Measurements from ENCODE around the gene OSM.

Gene OSM

DNA sequence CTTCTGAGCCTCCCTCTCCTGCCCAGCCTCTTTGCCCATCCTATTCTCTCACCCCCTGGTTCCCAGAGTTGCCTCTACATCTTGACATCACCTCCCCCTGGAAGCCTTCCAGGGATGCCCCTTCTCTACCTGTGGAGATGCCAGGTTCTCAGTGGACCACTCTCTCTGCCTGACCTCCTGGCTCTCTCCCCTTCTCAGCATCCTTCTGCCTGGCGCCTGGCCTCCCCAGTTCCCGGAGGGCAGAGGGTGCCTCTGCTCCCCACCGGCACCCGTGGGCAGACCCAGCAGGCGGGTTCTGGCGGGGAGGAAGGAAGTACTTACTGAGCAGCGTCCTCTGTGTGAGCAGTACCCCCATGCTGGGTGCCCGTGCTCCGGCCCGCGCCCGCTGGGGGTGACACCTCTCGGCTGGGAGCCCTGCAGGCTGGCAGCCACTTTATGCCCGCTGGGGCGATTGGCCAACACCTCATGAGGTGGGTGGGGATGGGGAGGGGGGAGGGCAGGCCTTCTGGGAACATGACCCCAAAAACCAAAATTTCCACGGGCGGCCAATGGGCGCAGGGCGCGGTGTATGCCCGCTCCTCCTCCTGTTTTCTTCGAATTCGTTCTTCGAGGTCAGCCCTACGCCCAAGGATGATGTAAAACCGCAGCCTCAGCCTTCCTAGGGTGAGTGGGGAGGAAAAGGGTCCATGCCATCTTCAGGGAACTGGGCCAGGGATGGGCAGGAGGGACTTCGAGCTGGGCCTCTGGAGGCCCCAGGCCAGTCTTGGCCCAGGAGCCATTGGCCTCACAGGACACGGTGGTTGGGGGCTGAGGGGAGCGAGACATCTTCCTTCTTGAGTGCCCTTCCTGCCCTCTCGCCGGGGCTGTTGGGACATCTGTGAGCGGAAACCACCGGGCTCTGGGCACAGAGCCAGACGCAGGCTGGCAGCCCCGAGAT, at the start of gene OSM:
TSS of gene OSM (minus strand) at position 407 of the 937 bp plus-strand sequence. CDS start at position 355, 52 bp downstream.
- Mint-ChIP-seq H3K27ac (peak within 1 kb of the TSS; percentile 97), H3K4me1 (peaks cover 28% of the 10 kb centered on the region), H3K9me3 (no peaks in the 10 kb centered on the region), H3K4me3 (peak within 1 kb of the TSS; percentile 88), H3K27me3 (peaks cover 2% of the 10 kb centered on the region), H3K36me3 (peaks cover 6% of the 10 kb centered on the region)
- ATAC-seq (ENCODE audit: low read depth) (peak; percentile 32), DNase-seq (ENCODE audit: low spot score in 2 of 2) (peak; percentile 58 to 66)

DNA sequence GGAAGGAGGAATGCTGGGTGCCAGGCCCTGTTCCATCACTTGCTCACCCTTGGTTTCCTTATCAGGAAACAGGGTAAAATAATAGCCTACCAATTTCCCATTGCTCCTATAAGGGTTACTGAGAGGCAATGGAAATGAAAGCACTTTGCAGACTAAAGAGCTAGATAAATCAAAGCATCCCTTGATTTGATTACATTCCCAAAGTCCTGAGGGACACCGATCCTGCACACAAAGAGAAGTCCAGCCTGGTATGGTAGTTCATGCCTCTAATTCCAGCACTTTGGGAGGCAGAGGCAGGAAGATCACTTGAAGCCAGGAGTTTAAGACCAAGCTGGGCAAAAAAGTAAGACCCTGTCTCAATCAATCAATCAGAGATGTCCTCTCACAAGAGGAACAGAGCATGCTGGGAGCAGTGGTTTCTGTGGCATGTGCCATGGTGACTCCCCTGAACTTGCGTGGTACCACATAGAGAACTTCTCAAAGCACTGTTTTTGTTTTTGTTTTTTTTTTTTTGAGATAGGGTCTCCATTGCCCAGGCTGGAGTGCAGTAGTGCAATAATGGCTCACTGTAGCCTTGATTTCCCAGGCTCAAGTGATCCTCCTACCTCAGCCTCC, 49.4 kb upstream of the OSM start:
- Mint-ChIP-seq H3K9me3 (no peaks in the 10 kb centered on the region), H3K27me3 (no peaks in the 10 kb centered on the region), H3K36me3 (peaks cover 17% of the 10 kb centered on the region), H3K27ac (peak overlapping the region; percentile 72), H3K4me3 (no peak overlapping the region), H3K4me1 (peaks cover 63% of the 10 kb centered on the region)
- ATAC-seq (ENCODE audit: low read depth) (no peak), DNase-seq (ENCODE audit: low spot score in 2 of 2) (no peak)

DNA sequence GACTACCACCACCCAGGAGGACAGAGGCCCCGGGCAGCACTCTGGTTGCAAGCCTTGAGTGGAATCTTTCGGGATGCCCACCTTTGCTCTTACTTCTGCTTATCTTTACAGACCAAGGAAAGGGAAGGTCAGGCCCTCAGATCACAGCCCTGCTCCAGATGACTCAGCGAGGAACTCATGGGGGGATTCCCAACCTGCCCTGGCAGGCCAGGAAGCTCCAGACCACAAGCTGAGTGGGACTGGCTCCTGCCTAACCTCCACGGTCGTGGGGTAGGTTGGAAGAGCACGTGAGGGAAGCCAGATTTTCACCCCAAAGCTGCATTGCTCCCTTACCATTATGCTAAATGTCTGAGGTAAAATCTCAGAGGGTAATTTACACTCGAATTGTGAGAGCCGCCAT, 48.3 kb upstream of the OSM start:
- peaks cover 18% of the 10 kb centered on the region for H3K36me3 Mint-ChIP-seq
- H3K27ac Mint-ChIP-seq = peak overlapping the region; percentile 72
- H3K9me3 Mint-ChIP-seq = no peaks in the 10 kb centered on the region
- ATAC-seq (ENCODE audit: low read depth) = peak; percentile 49
- peaks cover 73% of the 10 kb centered on the region for H3K4me1 Mint-ChIP-seq
- H3K4me3 Mint-ChIP-seq = no peak overlapping the region
- H3K27me3 Mint-ChIP-seq = no peaks in the 10 kb centered on the region
- DNase-seq (ENCODE audit: low spot score in 2 of 2) = no peak

DNA sequence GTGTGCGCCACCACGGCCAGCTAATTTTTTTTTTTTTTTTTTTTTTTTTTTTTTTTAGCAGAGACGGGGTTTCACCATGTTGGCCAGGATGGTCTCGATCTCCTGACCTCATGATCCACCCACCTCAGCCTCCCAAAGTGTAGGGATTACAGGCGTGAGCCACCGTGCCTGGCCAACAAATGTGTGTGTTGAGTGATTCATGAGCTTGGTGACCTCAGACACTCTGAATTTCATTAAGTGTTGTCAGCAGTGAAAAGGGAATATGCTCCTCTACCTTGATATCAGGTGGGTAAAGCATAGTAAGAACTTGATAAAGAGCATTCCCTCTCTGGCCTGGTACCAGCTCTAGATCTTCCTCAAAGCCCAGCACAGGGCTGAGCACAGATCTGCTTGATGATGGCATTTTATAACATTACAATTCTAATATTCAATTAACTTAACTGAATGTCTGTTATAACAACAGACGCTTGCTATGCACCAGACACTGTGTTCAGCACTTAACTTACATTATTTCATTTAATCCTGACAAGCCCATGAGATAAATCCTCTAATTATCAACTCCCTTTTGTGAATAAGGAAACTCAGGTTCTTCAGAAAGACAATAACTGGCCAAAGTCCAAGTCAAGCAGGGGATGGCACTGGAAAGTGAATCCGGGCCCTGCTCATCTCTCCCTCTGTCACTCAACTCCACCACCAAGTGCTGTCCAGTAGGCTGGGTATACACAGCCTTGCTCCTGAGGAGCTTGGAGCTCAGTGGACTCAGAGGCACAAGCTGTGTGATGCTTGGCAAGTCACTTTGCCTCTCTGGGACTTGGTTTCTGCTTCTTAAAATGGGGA, 47.1 kb upstream of the OSM start:
- Mint-ChIP-seq H3K27ac (peak overlapping the region; percentile 32), H3K4me1 (peaks cover 69% of the 10 kb centered on the region), H3K27me3 (no peaks in the 10 kb centered on the region), H3K4me3 (peak overlapping the region; percentile 21), H3K36me3 (peaks cover 14% of the 10 kb centered on the region), H3K9me3 (no peaks in the 10 kb centered on the region)
- no peak for DNase-seq (ENCODE audit: low spot score in 2 of 2)
- ATAC-seq (ENCODE audit: low read depth) = no peak

DNA sequence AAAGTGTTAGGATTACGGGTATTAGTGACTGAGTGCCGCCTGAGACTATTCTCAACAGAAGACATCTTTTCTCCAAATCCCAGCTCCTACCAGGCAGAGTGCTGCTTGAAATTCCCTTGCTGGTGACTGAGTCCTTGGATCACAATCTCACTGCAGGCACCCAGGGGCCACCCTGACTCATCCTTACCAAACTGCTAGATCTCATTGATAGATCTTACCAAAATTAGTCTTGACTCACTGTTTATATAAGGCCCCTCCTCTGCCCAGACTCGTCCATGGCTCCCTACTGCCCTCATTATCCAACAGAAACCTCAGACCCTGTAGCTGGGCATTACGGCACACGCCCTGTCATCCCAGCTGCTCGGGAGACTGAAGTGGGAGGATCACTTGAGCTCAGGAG, 45.4 kb upstream of the OSM start:
- Mint-ChIP-seq H3K27ac (peak overlapping the region; percentile 56), H3K27me3 (no peaks in the 10 kb centered on the region), H3K9me3 (no peaks in the 10 kb centered on the region), H3K4me1 (peaks cover 73% of the 10 kb centered on the region), H3K36me3 (peaks cover 8% of the 10 kb centered on the region), H3K4me3 (no peak overlapping the region)
- no peak for DNase-seq (ENCODE audit: low spot score in 2 of 2)
- no peak for ATAC-seq (ENCODE audit: low read depth)

GRCh38 chr22:30310881-30311771, 44.5 kb upstream of the OSM start:
- H3K4me1 Mint-ChIP-seq = peaks cover 77% of the 10 kb centered on the region
- H3K4me3 Mint-ChIP-seq = peak overlapping the region; percentile 35
- no peaks in the 10 kb centered on the region for H3K9me3 Mint-ChIP-seq
- H3K36me3 Mint-ChIP-seq = peaks cover 8% of the 10 kb centered on the region
- DNase-seq (ENCODE audit: low spot score in 2 of 2) (no peak), ATAC-seq (ENCODE audit: low read depth) (no peak)
- no peaks in the 10 kb centered on the region for H3K27me3 Mint-ChIP-seq
- H3K27ac Mint-ChIP-seq = peak overlapping the region; percentile 91

GRCh38 chr22:30309951-30310741, 43.5 kb upstream of the OSM start:
- Mint-ChIP-seq H3K27ac (peak overlapping the region; percentile 91), H3K9me3 (no peaks in the 10 kb centered on the region), H3K4me1 (peaks cover 78% of the 10 kb centered on the region), H3K36me3 (peaks cover 8% of the 10 kb centered on the region), H3K4me3 (peak overlapping the region; percentile 54), H3K27me3 (no peaks in the 10 kb centered on the region)
- ATAC-seq (ENCODE audit: low read depth) = peak; percentile 30
- no peak for DNase-seq (ENCODE audit: low spot score in 2 of 2)

- peak overlapping the region; percentile 91 for H3K27ac Mint-ChIP-seq
- H3K4me3 Mint-ChIP-seq = peak overlapping the region; percentile 60
- peaks cover 84% of the 10 kb centered on the region for H3K4me1 Mint-ChIP-seq
- H3K27me3 Mint-ChIP-seq = no peaks in the 10 kb centered on the region
- DNase-seq (ENCODE audit: low spot score in 2 of 2) (no peak), ATAC-seq (ENCODE audit: low read depth) (peak; percentile 45)
- H3K36me3 Mint-ChIP-seq = peaks cover 8% of the 10 kb centered on the region
- no peaks in the 10 kb centered on the region for H3K9me3 Mint-ChIP-seq
Measured at GRCh38 chr22:30308518-30309230, 42.0 kb upstream of the OSM start.

- H3K27me3 Mint-ChIP-seq = no peaks in the 10 kb centered on the region
Measured at GRCh38 chr22:30308093-30308492, 41.4 kb upstream of the OSM start.

DNA sequence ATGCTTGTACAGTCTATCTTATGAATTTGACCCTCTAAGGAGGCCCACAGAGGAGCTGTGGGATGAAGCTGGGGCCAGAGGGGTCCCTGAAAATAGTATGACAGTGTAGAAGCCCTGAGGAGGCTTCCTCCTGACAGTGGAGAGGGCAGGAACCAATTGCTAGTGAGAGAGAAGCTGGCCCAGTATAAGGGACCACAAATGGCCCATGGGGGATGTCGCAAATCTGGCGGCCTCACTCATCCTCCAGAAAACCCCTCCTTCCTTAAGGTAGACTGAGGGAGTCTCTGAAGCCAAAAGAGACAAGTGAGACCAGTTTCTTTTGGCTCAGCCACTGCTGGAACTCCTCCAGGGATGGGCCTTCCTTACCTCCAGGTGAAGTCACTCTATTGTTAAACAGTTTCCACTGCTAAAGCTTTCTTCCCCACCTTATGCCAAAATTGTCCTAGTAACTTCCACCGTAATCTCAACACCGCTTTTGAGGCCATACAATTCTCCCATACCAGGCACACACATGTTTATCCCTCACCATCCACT, 40.5 kb upstream of the OSM start:
- H3K9me3 Mint-ChIP-seq = no peaks in the 10 kb centered on the region
- no peak for ATAC-seq (ENCODE audit: low read depth)
- peak overlapping the region; percentile 91 for H3K27ac Mint-ChIP-seq
- no peak for DNase-seq (ENCODE audit: low spot score in 2 of 2)
- peaks cover 88% of the 10 kb centered on the region for H3K4me1 Mint-ChIP-seq
- H3K36me3 Mint-ChIP-seq = peaks cover 7% of the 10 kb centered on the region
- peak overlapping the region; percentile 69 for H3K4me3 Mint-ChIP-seq
- H3K27me3 Mint-ChIP-seq = no peaks in the 10 kb centered on the region

More at GRCh38 chr22:30308093-30308492, 41.4 kb upstream of the OSM start:
- Mint-ChIP-seq H3K4me1 (peaks cover 88% of the 10 kb centered on the region), H3K9me3 (no peaks in the 10 kb centered on the region), H3K4me3 (peak overlapping the region; percentile 60), H3K27ac (peak overlapping the region; percentile 91), H3K36me3 (peaks cover 11% of the 10 kb centered on the region)
- DNase-seq (ENCODE audit: low spot score in 2 of 2) (no peak), ATAC-seq (ENCODE audit: low read depth) (no peak)

DNA sequence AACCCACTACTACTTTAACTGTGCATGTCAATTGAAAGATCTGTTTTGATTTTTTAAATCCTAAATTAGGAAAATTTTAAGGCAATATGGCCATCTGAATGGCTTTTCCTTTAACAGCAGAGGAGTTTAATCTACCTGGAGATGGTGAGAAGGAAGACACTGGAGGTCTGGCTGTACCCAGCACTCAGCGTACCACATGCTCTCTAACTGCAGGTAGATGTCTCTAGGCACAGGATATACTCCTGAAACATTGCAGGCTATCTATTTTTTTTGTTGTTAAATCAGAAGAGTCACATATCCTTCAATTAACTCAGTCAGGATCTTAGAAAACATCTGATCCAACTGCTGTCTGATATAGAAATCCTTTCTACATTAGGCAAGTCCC, 40.0 kb upstream of the OSM start:
- ATAC-seq (ENCODE audit: low read depth) (no peak), DNase-seq (ENCODE audit: low spot score in 2 of 2) (no peak)
- Mint-ChIP-seq H3K9me3 (no peaks in the 10 kb centered on the region), H3K4me1 (peaks cover 89% of the 10 kb centered on the region), H3K27me3 (no peaks in the 10 kb centered on the region), H3K36me3 (peaks cover 7% of the 10 kb centered on the region), H3K4me3 (peak overlapping the region; percentile 69), H3K27ac (peak overlapping the region; percentile 91)

All from memory B cell (primary cell).